NCI-H1417 treated with DMSO at 0.1 percent for 48 hours (cell line): ENCODE measurements around the gene HSPB6.
"Not testable (repeated sequence)": the region's sequence is repeated elsewhere in the genome, so short reads cannot be mapped to it uniquely, and the experiment has no call there.

Experiments used
- DNase-seq: peaks from one replicate; lab custom pipeline; 2025; lab: John Stamatoyannopoulos, UW

The HSPB6 gene, protein sequence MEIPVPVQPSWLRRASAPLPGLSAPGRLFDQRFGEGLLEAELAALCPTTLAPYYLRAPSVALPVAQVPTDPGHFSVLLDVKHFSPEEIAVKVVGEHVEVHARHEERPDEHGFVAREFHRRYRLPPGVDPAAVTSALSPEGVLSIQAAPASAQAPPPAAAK

DNA sequence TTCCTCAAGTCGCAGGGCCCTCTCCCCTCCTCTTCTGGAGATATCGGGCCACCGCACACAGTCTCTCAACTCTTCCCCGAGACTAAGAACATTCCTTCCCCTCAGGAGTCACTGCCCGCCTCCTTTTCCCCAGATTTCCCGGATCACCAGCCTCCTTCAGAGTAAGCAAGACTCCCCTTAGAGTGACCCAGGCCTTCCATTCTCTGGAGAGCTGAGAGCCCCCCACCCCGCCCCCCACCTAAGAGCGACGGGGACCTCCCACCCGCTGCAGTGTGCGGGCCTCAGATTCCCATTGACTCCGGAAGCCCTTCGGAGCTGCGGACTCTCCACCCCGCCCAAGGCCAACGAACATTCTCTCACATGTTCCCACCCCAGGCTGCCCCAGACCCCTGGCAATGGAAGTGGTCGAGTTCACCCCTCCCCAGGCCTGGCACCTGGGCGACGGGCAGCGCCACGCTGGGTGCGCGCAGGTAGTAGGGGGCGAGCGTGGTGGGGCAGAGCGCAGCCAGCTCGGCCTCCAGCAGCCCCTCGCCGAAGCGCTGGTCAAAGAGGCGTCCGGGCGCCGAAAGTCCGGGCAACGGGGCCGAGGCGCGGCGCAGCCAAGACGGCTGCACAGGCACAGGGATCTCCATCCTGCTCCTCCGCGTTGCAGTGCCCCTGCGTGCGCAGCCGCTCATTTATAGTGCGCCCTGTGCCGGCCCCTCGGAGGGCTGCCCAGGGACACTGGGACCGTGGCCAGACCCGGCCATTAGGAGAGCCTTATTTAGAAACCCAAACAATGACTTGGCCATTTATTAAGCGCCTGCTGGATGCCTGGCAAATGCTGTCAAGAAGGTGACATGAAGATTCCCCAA lies at the start of gene HSPB6:
TSS of gene HSPB6 (minus strand) at position 653 of the 854 bp plus-strand sequence. CDS start at position 632, 21 bp downstream.
- no peak for DNase-seq

DNA sequence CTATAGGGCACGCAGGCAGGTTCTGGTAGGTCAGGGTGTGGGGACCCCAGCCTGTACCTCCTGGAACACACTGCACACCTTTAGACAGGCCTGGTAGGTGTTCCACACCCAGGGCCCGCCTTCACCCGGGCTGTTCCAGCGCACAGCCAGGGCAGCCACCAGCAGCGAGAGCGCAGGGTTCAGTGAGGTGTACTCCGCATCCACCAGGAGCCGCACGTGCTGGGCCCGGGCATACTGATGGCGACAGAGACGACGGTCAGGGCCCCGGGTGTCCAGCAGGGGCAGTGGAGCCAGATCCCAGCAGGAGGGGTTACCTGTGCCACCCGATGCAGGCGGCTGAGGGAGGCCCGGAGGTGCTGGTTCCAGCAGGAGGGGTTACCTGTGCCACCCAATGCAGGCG lies 49.8 kb upstream of the HSPB6 start:
- no peak for DNase-seq

DNA sequence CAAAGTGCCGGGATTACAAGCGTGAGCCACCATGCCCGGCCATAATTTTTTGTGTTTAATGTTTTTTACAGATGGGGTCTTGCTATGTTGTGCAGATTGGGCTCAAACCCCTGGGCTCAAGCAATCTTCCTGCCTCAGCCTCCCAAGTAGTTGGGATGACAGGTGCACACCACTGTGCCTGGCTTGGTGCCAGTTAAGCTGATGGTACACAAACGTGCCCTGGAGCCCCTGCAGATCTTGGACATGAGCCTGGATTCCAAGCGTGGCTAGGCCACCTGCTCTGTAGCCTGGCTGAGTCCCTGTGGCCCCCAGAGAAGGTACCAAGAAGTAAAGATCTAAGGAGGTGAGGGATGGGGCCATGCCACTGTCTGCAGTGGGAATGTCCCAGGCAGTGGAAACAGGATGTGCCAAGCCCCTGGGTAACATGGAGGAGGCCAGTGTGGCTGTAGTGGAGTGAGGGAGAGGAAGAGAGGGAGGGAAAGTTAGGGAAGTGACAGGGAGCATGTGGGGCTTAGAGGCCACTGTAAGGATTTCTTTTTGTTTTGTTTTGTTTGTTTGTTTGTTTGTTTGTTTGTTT lies 48.8 kb upstream of the HSPB6 start:
- no peak for DNase-seq

DNA sequence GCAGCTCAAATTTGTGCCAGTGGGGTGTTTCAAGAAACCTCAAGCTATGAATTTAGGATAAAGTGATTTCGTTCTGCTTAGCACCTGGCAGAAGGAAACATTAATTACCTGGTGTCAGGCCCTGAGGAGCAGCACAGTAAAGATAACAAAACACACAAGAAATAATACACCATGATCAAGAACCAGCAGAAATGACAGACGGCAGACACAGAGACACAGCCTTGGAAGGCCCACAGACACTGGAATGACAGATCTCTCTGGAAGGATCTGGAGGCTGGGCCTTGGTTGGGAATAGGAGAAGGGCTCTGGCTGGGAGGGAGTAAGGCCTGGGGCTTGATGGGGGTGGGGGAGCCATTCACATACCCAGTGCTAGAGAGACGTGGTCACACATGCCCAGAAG lies 45.0 kb upstream of the HSPB6 start:
- no peak for DNase-seq

GRCh38 chr19:35797663-35798062 lies 40.8 kb upstream of the HSPB6 start:
- DNase-seq, result no peak

DNA sequence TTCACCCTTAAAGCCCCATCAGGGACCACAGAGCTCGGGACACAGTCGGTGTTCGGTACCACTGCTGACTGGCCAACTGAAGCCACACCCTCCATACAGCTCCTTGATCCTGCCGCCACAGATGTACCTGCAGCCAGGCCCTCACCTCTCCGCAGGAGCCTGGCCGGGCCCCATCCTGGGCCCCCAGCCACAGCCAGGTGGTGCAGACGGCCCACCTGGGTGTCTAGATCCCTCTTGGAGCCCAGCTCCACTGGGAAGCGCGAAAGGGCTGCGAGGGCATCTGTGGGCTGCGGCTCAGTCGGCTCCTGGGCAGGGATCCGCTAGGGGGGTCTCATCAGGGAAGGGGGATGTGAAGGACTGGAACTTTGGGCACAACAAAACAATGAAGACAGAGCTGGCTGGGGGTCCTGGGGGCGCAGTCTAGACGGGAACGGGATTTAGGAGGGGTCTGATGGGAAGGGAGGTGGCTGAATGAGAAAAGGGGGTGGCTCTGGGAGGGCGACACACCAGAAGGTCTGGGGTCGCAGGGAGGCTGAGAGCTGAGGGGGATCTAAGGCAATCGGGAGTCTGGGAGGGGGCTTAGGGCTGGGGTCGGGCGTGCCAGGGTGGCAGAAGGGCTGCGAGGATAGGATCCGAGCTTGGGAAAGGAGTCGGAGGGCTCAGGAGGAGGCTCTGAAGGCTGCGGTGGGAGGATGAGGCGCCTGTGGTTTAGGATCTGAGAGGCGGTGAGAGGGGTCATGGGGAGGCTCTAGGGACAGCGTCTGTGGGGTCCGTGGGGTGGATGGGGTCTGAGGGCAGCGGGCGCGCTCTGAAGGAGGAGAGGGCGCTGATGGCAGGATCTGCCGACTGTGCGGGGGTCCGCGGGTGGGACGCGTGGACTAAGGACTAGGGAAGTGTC lies 40.1 kb upstream of the HSPB6 start:
- no peak for DNase-seq

- DNase-seq, result not testable (repeated sequence)
Measured at GRCh38 chr19:35795564-35795963, 38.7 kb upstream of the HSPB6 start.

DNA sequence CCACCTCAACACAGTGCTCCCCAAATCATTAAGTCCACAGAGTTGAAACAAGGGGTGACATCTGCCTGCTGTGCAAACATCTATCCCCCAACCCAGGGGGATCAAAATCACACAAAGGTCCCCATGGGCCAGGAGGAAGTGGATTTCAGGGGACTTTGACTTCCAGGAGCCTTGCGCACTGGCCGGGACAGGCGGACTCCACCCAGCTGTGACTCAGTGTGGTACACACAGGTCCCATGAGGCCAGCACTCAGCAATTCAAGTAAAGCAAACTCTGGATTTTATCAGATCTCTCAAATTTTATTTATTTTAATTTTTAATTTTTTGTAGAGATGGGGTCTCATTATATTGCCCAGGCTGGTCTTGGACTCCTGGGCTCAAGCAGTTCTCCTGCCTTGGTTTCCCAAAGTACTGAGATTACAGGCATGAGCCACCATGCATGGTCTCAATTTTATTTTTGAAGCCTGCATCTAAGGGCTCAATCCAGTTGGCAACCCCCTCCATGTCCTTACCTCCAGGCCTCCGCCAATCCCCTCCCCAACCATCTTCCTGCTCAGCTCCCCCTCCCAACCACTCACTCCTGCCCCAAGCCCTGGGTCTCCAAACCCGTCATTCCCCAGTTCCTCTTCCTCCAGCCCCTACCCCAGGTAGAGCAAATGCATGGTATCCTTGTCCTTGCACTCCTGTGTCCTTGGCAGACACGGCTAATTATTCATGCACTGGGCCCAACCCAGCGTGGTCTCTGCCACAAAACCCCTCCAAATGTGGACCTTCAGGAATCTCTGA lies 36.7 kb upstream of the HSPB6 start:
- DNase-seq, result no peak

DNA sequence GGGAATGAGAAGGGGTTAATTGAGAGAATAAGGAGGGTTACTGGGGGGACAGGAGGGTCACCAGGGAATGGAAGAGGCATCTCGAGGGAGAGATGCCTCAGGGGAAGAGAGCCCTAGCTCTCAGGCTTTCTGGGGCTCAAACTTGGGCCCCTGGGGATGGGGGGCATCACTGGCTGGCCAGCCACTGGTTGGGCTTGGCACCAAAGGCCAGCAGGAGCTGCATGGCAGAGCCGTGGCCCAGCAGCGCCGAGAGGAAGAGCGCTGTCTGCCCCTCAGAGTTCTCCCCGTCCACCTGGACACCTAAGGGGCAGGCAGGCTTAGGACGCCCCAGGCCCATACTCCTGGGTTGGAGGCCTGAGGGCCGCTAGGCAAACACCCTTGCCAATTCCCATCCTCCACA lies 36.1 kb upstream of the HSPB6 start:
- DNase-seq, result no peak

DNA sequence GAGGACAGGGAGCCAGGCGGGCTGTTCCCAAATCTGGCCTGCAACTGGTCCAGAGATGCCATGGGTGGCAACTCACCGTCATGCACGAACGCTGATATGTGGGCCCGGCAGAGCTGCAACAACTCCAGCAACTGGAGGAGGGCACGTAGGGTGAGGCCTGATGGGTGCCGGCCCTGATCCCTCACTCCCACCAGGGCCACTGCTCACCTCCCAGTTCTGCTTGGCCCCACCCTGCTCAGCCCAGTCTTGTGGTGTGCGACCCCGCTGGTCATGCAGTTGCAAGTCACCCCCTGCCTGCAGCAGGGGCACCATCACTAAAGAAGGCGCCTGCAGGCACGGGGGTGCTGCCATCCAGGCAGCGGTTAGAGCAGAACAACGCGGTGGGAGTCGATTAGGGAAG lies 35.5 kb upstream of the HSPB6 start:
- no peak for DNase-seq

DNA sequence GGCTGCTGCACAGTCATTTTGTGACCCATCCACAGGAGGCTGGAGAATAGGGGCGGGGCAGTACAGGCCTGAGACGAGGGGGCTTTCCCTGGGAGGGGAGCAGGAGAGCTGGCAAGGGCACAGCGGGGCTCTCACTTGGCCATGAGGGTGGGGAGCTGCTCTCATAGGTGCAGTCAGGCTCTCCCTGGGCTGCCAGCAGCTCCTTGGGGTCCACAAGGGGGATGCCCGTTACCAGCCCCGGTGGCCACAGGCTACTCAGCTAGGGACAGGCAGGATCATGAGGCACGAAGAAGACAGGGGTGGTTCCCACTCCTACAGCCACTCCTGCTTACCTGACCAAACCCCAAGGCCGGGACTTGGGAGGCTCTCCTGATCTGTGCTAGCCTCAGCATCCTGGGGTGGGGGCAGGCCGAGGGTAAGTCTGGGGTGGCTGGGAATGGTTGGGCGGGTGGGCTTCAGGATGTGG lies 35.0 kb upstream of the HSPB6 start:
- no peak for DNase-seq

DNA sequence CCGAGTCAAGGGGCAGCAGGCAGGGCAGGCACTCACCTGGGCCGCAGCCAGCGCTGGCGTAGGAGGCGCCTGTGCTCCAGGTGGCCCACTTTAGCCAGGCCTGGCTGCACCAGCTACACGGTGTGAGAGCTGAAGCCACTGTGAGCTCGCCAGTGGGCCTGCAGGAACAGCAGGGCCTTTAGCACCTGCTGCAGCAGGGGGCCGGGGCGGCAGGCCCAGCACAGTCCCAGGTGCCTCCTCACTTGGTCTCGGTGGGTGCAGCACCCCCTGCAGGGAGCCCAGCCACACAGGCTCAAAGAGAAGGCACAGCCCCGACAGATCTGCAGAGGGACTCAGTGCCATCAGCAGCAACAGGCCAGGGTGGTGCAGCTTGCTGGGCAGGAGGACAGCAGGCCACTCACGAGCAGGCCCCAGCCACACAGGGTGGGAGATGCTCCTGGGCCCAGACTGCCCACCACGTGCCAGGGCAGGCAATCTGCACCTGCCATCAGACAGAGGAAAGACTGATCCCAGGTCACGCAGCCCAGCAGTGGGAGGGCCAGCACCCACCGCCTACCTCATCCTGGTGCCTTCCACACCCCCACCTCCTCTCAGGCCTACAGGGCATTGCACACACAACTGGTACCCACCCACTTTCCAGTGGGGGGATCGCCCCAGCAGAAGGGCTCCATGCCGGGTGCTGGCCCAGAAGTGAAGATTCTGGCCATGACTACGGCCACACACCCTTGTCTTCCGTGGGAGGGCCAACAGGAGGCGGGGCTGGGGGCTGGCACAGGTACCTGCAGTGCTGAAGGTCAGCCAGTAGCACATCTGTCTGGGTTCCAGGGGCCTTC lies 34.4 kb upstream of the HSPB6 start:
- DNase-seq, result no peak

- DNase-seq, result no peak
Measured at GRCh38 chr19:35789978-35790944, 33.4 kb upstream of the HSPB6 start.

DNA sequence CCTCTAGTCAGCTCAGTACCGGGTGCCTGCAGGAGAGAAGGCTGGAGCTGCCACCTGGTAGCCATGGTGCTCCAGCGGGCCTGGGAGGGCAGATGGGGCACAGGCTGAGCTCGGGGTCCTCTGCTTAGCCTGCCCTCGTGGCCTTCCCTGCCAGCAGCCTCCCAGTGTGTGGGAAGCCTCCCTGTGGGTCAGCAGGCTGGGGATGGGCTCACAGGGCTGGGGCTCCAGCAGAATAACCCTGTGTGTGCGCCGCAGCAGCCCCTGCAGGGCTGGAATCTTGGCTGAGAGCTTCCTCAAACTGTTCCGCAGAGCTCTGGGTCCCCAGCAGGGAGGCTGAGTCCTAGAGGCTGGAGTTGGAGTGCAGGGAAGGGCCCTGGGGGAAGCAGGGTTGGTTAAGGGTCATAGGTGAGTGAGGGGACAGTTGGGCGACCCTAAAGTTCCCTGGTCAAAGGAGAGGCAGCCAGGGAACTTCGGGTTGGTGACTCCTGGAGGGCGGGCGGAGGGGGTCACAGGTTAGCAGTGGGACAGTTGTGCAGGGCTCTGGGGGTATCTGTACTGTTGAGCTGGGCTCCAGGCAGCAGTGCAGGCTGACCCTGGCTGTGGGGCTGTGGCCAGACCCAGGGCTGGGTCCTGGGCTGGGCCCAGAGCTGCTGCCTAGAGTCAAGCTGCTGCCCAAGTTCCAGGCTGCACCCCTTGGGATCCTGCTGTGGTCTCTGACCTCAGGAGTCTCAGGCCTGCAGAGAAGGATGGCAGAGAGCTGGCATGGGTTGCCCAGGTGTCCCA lies 32.6 kb upstream of the HSPB6 start:
- DNase-seq, result no peak

- no peak for DNase-seq
Measured at GRCh38 chr19:35788205-35788960, 31.6 kb upstream of the HSPB6 start.

DNA sequence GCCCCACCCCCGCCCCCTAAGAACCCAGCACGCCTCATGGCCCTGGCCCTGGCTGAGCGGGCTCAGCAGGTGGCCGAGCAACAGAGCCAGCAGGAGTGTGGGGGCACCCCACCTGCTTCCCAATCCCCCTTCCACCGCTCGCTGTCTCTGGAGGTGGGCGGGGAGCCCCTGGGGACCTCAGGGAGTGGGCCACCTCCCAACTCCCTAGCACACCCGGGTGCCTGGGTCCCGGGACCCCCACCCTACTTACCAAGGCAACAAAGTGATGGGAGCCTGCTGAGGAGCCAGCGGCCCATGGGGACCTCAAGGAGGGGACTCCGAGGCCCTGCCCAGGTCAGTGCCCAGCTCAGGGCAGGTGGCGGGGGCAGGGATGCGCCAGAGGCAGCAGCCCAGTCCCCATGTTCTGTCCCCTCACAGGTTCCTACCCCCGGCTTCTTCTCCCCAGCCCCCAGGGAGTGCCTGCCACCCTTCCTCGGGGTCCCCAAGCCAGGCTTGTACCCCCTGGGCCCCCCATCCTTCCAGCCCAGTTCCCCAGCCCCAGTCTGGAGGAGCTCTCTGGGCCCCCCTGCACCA lies 30.5 kb upstream of the HSPB6 start:
- no peak for DNase-seq
